ENCODE results near the gene IKZF3. TPM values are rescaled to one million over a fixed set of nuclear protein-coding genes. Genes with fewer than 3 reads are reported as not detected.

Gene IKZF3
- total and polyA plus RNA-seq, 7 donors: 0.01 to 0.82 (median 0.14) TPM

DNA sequence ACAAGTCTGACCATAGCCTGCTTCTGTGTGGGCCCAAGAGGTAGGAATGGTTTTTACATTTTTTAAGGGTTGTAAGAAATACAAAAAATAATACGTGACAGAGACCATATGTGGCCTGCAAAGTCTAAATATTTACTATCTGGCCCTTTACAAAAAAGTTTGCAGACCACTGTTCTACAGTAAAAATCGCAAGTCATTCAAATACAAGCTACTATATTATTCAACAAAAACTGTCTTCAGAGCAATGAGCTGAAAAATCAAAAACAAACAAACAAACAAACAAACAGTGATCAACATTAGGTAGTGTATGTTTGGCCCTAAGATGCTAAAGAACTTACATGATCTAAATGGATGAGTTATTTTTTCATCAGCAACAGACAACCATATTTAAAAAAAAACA is 32.5 kb downstream of the IKZF3 start:
- H3K36me3 ChIP-seq (ENCODE audit: insufficient read depth in 1 of 2, low read depth in 1 of 2): no peaks in the 10 kb centered on the region
- H3K9me3 ChIP-seq: no peaks in the 10 kb centered on the region
- no peaks in the 10 kb centered on the region for H3K4me1 ChIP-seq
- TF ChIP-seq, protein P1, sequence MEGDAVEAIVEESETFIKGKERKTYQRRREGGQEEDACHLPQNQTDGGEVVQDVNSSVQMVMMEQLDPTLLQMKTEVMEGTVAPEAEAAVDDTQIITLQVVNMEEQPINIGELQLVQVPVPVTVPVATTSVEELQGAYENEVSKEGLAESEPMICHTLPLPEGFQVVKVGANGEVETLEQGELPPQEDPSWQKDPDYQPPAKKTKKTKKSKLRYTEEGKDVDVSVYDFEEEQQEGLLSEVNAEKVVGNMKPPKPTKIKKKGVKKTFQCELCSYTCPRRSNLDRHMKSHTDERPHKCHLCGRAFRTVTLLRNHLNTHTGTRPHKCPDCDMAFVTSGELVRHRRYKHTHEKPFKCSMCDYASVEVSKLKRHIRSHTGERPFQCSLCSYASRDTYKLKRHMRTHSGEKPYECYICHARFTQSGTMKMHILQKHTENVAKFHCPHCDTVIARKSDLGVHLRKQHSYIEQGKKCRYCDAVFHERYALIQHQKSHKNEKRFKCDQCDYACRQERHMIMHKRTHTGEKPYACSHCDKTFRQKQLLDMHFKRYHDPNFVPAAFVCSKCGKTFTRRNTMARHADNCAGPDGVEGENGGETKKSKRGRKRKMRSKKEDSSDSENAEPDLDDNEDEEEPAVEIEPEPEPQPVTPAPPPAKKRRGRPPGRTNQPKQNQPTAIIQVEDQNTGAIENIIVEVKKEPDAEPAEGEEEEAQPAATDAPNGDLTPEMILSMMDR (IDR thresholded peaks at IDR 0.05): no peak
- H3K27me3 ChIP-seq (ENCODE audit: insufficient read depth in 3 of 3, low read length in 2 of 3): peaks cover 0 to 14% (median 0%) of the 10 kb centered on the region in 3 donors
- intact Hi-C loops (cut with DNase I): no loop called here
- no peak overlapping the region for H3K27ac ChIP-seq
- 78 to 81% (median 80%) methylated on average over 2 of the region's 2 CpGs for WGBS, 3 donors
- no peak for ATAC-seq
- no peak for DNase-seq
- H3K4me3 ChIP-seq: no peak overlapping the region

DNA sequence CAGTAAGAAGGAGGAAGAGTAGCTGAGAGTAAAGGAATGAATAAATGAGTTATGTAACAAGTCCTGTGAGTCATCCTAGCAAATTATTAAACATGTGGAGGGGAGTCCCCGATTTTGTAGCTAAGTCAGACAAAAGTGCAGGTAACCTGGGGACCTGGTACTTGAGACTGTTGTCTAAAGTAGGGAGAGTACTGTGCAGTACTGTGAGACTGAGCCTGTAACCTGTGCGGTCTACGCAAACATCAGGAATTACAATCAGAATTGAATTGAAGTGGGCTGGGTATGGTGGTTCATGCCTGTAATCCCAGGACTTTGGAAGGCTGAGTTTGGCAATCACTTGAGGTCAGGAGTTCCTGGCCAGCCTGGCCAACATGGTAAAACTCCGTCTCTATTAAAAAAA is 35.7 kb downstream of the IKZF3 start:
- Histone ChIP-seq H3K36me3 (ENCODE audit: insufficient read depth in 1 of 2, low read depth in 1 of 2) (no peaks in the 10 kb centered on the region), H3K27me3 (ENCODE audit: insufficient read depth in 3 of 3, low read length in 2 of 3) (peaks cover 0 to 21% (median 0%) of the 10 kb centered on the region in 3 donors), H3K27ac (no peak overlapping the region), H3K4me3 (no peak overlapping the region), H3K9me3 (peaks cover 5% of the 10 kb centered on the region), H3K4me1 (no peaks in the 10 kb centered on the region)
- TF ChIP-seq, protein P1 (IDR thresholded peaks at IDR 0.05): no peak
- ATAC-seq (no peak), DNase-seq (no peak)
- WGBS, 3 donors: 86 to 88% (median 86%) methylated on average over 4 of the region's 4 CpGs
- intact Hi-C loops (cut with DNase I): no loop called here

DNA sequence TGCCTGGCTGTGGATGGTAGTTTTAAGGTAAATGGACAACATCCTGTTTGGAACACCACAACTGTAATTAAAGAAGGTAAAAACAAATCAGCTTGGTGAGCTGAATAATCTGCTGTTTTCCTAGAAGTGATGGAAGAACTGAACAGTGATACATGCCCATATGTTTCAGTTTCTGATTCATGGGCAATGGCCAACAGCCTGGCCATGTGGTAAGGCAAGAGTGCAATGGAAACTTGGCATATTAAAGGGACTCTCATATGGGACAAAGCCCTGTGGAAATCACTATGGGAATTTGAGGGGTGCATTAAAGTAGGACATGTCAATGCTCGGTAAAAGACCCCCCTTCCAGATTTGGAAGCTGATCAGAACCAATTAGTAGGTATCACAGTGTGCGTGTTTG is 37.8 kb downstream of the IKZF3 start:
- no peak for ATAC-seq
- peaks cover 0 to 21% (median 0%) of the 10 kb centered on the region in 3 donors for H3K27me3 ChIP-seq (ENCODE audit: insufficient read depth in 3 of 3, low read length in 2 of 3)

DNA sequence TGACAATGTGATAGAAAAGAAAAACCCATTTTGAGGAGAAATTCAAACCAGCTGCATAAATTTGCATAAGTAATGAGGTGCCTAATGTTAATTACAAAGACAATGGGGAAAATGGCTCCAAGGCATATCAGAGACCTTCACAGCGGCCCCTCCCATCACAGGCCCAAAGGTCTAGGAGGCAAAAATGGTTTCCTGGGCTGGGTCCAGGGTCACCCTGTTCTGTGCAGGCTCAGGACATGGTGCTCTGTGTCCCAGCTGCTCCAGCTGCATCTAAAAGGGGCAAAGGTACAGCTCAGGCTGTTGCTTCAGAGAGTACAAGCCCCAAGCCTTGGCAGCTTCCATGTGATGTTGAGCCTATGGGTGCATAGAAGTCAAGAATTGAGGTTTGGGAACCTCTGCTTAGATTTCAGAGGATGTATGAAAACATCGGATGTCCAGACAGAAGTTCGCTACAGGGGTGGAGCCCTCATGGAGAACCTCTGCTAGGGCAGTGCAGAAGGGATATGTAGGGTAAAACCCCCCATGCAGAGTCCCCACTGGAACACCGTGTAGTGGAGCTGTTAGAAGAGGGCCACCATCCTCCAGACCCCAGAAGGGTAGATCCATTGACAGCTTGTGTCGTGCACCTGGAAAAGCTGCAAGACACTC is 40.6 kb downstream of the IKZF3 start:
- Histone ChIP-seq H3K4me3 (no peak overlapping the region), H3K27me3 (ENCODE audit: insufficient read depth in 3 of 3, low read length in 2 of 3) (peaks cover 0 to 21% (median 0%) of the 10 kb centered on the region in 3 donors), H3K4me1 (no peaks in the 10 kb centered on the region), H3K27ac (no peak overlapping the region), H3K9me3 (peaks cover 7% of the 10 kb centered on the region), H3K36me3 (ENCODE audit: insufficient read depth in 1 of 2, low read depth in 1 of 2) (no peaks in the 10 kb centered on the region)
- intact Hi-C loops (cut with DNase I): no loop called here
- DNase-seq (no peak), ATAC-seq (no peak)
- TF ChIP-seq, protein P1 (IDR thresholded peaks at IDR 0.05): no peak
- 90 to 92% (median 92%) methylated on average over 5 of the region's 5 CpGs for WGBS, 3 donors

More for the DNA sequence above, 37.8 kb downstream of the IKZF3 start:
- H3K9me3 ChIP-seq: peaks cover 7% of the 10 kb centered on the region
- H3K4me1 ChIP-seq: no peaks in the 10 kb centered on the region
- TF ChIP-seq, protein P1 (IDR thresholded peaks at IDR 0.05): no peak
- no peak for DNase-seq
- no peak overlapping the region for H3K27ac ChIP-seq
- H3K36me3 ChIP-seq (ENCODE audit: insufficient read depth in 1 of 2, low read depth in 1 of 2): no peaks in the 10 kb centered on the region
- no peak overlapping the region for H3K4me3 ChIP-seq
- intact Hi-C loops (cut with DNase I): no loop called here
- 73 to 83% (median 79%) methylated on average over 2 of the region's 2 CpGs for WGBS, 3 donors

DNA sequence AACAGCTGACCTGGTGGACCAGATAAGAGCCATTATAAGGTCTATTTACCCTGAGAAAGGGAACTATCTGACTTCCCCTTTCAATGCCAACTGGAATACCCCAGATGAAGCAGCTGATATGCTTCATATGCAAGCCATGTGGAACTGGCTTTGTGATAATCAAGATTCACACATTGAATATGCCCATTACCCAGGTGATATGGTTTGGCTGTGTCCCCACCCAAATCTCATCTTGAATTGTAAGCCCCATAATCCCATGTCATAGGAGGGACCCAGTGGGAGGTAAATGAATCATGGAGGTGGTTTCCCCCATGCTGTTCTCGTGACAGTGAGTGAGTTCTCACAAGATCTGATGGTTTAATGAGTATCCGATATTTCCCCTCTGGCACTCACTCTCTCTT is 42.1 kb downstream of the IKZF3 start:
- Histone ChIP-seq H3K9me3 (peaks cover 7% of the 10 kb centered on the region), H3K4me3 (no peak overlapping the region), H3K4me1 (no peaks in the 10 kb centered on the region), H3K36me3 (ENCODE audit: insufficient read depth in 1 of 2, low read depth in 1 of 2) (no peaks in the 10 kb centered on the region), H3K27ac (no peak overlapping the region), H3K27me3 (ENCODE audit: insufficient read depth in 3 of 3, low read length in 2 of 3) (peaks cover 0 to 13% (median 0%) of the 10 kb centered on the region in 3 donors)
- TF ChIP-seq, protein P1 (IDR thresholded peaks at IDR 0.05): no peak
- 80 to 86% (median 82%) methylated on average over 2 of the region's 2 CpGs for WGBS, 3 donors
- intact Hi-C loops (cut with DNase I): no loop called here
- ATAC-seq: no peak
- DNase-seq: no peak

All from psoas muscle (tissue), 8 donors.